Measurements from ENCODE around the gene PAPPA. TPM values are rescaled to one million over a fixed set of nuclear protein-coding genes. Genes with fewer than 3 reads are reported as not detected.

The PAPPA gene
- total RNA-seq, 6 experiments from 2014 or later = 0.07 to 0.50 (median 0.32) TPM

- Histone ChIP-seq H3K36me3 (no peaks in the 10 kb centered on the region), H3K9me3 (no peaks in the 10 kb centered on the region), H3K27me3 (peaks cover 0 to 25% of the 10 kb centered on the region in 2 donors), H3K27ac (peak overlapping the region in 1 of 3 donors; percentile 13), H3K4me1 (peaks cover 0 to 7% (median 0%) of the 10 kb centered on the region in 4 donors), H3K4me3 (no peak overlapping the region)
- 17% methylated on average over 2 of the region's 2 CpGs for WGBS (ENCODE audit: insufficient coverage, low coverage, low lambda C conversion rate, missing lambda C conversion rate)
- TF ChIP-seq POLR2A (IDR thresholded peaks at IDR 0.05) (no peak), CTCF (IDR thresholded peaks at IDR 0.05) (peak; percentile 20 to 47 (median 41))
- DNase-seq (no peak), ATAC-seq (peak in 2 of 4 donors; percentile 20 to 24)
- intact Hi-C loops (cut with DNase I) = no loop called here
Observed at GRCh38 chr9:116152390-116152789, 1.2 kb upstream of the PAPPA start.

- no peaks in the 10 kb centered on the region for H3K36me3 ChIP-seq
- peak overlapping the region in 1 of 3 donors; percentile 13 for H3K27ac ChIP-seq
- TF ChIP-seq CTCF (IDR thresholded peaks at IDR 0.05) (no peak), POLR2A (IDR thresholded peaks at IDR 0.05) (no peak)
- ATAC-seq (no peak), DNase-seq (no peak)
- intact Hi-C loops (cut with DNase I) = no loop called here
- H3K27me3 ChIP-seq = peaks cover 0 to 25% of the 10 kb centered on the region in 2 donors
- H3K9me3 ChIP-seq = no peaks in the 10 kb centered on the region
- H3K4me1 ChIP-seq = peaks cover 0 to 7% (median 0%) of the 10 kb centered on the region in 4 donors
- WGBS (ENCODE audit: insufficient coverage, low coverage, low lambda C conversion rate, missing lambda C conversion rate) = 22% methylated on average over 9 of the region's 9 CpGs
- H3K4me3 ChIP-seq = no peak overlapping the region
Observed at GRCh38 chr9:116152941-116153764, 438 bp upstream of the PAPPA start.

GRCh38 chr9:116154334-116154975 lies 864 bp downstream of the PAPPA start:
- ATAC-seq = peak in 3 of 4 donors; percentile 13 to 42 (median 23)
- Histone ChIP-seq H3K9me3 (no peaks in the 10 kb centered on the region), H3K27me3 (peaks cover 0 to 25% of the 10 kb centered on the region in 2 donors), H3K4me1 (peaks cover 0 to 7% (median 0%) of the 10 kb centered on the region in 4 donors), H3K27ac (peak overlapping the region in 1 of 3 donors; percentile 3), H3K36me3 (no peaks in the 10 kb centered on the region), H3K4me3 (peak overlapping the region; percentile 5 to 32 (median 23))
- TF ChIP-seq POLR2A (IDR thresholded peaks at IDR 0.05) = no peak
- TF ChIP-seq CTCF (IDR thresholded peaks at IDR 0.05) = no peak
- WGBS (ENCODE audit: insufficient coverage, low coverage, low lambda C conversion rate, missing lambda C conversion rate) = 16% methylated on average over 5 of the region's 74 CpGs
- DNase-seq = peak in 2 of 3 donors; percentile 21 to 53
- intact Hi-C loops (cut with DNase I) = no loop called here

- no peak for ATAC-seq
- intact Hi-C loops (cut with DNase I) = no loop called here
- TF ChIP-seq POLR2A (IDR thresholded peaks at IDR 0.05) (no peak), CTCF (IDR thresholded peaks at IDR 0.05) (no peak)
- Histone ChIP-seq H3K27ac (peak overlapping the region in 1 of 3 donors; percentile 3), H3K36me3 (no peaks in the 10 kb centered on the region), H3K27me3 (peaks cover 0 to 20% of the 10 kb centered on the region in 2 donors), H3K4me1 (peaks cover 0 to 7% (median 0%) of the 10 kb centered on the region in 4 donors), H3K9me3 (no peaks in the 10 kb centered on the region), H3K4me3 (peak overlapping the region in 1 of 3 donors; percentile 23)
- 2% methylated on average over 27 of the region's 27 CpGs for WGBS (ENCODE audit: insufficient coverage, low coverage, low lambda C conversion rate, missing lambda C conversion rate)
- no peak for DNase-seq
Observed at GRCh38 chr9:116154976-116155697, 1.5 kb downstream of the PAPPA start.
